Measurements from ENCODE around the gene NOL3. TPM values are rescaled to one million over a fixed set of nuclear protein-coding genes. Genes with fewer than 3 reads are reported as not detected.

NOL3 gene
- total and polyA plus RNA-seq, 2 of the 13 experiments (the other 11 are each of a cell fraction or from before 2014, with no cell fraction given), result 5.7 to 20.5 TPM

DNA sequence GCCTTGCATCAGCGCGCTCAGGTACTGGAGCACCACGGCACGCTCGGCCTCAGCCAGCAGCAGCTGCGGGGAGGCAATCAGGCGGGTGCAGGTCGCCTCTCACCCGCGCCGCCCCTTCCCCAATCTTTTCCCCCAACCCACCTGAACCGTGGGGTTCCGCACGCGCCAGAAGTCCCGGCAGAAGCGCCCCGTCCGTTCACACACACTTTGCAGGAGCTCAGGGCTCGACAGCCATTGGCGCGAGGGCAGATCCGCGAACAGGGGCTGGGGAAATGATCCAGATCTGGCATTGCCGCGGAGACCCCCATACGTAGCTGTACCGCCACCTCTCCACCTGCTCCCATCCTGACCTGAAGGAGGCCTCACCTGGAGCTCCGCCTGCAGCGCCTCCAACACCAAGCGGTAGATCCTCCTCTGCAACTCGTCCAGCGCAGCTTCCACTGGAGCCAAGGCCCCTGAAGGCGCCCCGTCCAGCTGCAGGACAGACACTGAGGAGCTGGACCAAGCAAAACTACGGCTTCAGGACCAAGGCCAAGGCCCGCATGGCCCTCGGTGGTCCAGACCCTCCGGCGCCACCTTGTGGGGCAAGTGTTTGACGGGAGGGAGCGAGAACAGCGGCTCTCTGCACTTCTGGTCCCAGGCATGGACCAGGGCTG, 14.8 kb downstream of the NOL3 start (continued):
- TF ChIP-seq ZNF33A (CRISPR knock-in tag; IDR thresholded peaks at IDR 0.05; ENCODE audit: borderline replicate concordance) (no peak; the same call in 1 of the 2 replicates), TBX3 (IDR thresholded peaks at IDR 0.05; ENCODE audit: borderline replicate concordance) (no peak), ZNF296 (CRISPR knock-in tag; conservative IDR thresholded peaks at IDR 0.05) (no peak), U2AF2 (IDR thresholded peaks at IDR 0.05; ENCODE audit: low read depth, low read length) (no peak), ZNF136 (CRISPR knock-in tag; IDR thresholded peaks at IDR 0.05; ENCODE audit: low read depth) (peak; percentile 96; the same call in 1 of the 2 replicates), YEATS2 (CRISPR knock-in tag; IDR thresholded peaks at IDR 0.05; ENCODE audit: borderline replicate concordance) (peak; percentile 87; the same call in 1 of the 2 replicates), CHCHD3 (CRISPR knock-in tag; IDR thresholded peaks at IDR 0.05) (peak; percentile 95), MED8 (CRISPR knock-in tag; IDR thresholded peaks at IDR 0.05; ENCODE audit: insufficient replicate concordance) (peak; percentile 80), ZMAT3 (CRISPR knock-in tag; conservative IDR thresholded peaks at IDR 0.05) (peak; percentile 96), FOXA3 (CRISPR knock-in tag; IDR thresholded peaks at IDR 0.05) (peak; percentile 59), ZBTB3 (CRISPR knock-in tag; IDR thresholded peaks at IDR 0.05; ENCODE audit: borderline replicate concordance, low read depth) (no peak), NFE2L2 (IDR thresholded peaks at IDR 0.05; ENCODE audit: low read length) (no peak), MAF1 (CRISPR knock-in tag; IDR thresholded peaks at IDR 0.05; ENCODE audit: borderline replicate concordance) (peak; percentile 84; the same call in 1 of the 2 replicates), GZF1 (CRISPR knock-in tag; IDR thresholded peaks at IDR 0.05) (peak; percentile 91; the same call in 1 of the 2 replicates), PAWR (CRISPR knock-in tag; IDR thresholded peaks at IDR 0.05; ENCODE audit: borderline replicate concordance) (no peak), ZNF547 (CRISPR knock-in tag; IDR thresholded peaks at IDR 0.05) (peak; percentile 74; the same call in 1 of the 2 replicates), RXRB (CRISPR knock-in tag; IDR thresholded peaks at IDR 0.05; ENCODE audit: borderline replicate concordance) (peak; percentile 84; the same call in 1 of the 2 replicates), ZBTB42 (CRISPR knock-in tag; IDR thresholded peaks at IDR 0.05) (no peak), GATAD1 (CRISPR knock-in tag; IDR thresholded peaks at IDR 0.05) (peak; percentile 80), ZNF20 (CRISPR knock-in tag; IDR thresholded peaks at IDR 0.05) (no peak)
- TF ChIP-seq, protein P1, sequence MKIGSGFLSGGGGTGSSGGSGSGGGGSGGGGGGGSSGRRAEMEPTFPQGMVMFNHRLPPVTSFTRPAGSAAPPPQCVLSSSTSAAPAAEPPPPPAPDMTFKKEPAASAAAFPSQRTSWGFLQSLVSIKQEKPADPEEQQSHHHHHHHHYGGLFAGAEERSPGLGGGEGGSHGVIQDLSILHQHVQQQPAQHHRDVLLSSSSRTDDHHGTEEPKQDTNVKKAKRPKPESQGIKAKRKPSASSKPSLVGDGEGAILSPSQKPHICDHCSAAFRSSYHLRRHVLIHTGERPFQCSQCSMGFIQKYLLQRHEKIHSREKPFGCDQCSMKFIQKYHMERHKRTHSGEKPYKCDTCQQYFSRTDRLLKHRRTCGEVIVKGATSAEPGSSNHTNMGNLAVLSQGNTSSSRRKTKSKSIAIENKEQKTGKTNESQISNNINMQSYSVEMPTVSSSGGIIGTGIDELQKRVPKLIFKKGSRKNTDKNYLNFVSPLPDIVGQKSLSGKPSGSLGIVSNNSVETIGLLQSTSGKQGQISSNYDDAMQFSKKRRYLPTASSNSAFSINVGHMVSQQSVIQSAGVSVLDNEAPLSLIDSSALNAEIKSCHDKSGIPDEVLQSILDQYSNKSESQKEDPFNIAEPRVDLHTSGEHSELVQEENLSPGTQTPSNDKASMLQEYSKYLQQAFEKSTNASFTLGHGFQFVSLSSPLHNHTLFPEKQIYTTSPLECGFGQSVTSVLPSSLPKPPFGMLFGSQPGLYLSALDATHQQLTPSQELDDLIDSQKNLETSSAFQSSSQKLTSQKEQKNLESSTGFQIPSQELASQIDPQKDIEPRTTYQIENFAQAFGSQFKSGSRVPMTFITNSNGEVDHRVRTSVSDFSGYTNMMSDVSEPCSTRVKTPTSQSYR (CRISPR knock-in tag; IDR thresholded peaks at IDR 0.05; ENCODE audit: borderline replicate concordance), result peak; percentile 68
- TF ChIP-seq, protein P2, sequence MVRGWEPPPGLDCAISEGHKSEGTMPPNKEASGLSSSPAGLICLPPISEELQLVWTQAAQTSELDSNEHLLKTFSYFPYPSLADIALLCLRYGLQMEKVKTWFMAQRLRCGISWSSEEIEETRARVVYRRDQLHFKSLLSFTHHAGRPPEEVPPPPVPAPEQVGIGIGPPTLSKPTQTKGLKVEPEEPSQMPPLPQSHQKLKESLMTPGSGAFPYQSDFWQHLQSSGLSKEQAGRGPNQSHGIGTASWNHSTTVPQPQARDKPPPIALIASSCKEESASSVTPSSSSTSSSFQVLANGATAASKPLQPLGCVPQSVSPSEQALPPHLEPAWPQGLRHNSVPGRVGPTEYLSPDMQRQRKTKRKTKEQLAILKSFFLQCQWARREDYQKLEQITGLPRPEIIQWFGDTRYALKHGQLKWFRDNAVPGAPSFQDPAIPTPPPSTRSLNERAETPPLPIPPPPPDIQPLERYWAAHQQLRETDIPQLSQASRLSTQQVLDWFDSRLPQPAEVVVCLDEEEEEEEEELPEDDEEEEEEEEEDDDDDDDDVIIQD (CRISPR knock-in tag; IDR thresholded peaks at IDR 0.05; ENCODE audit: low read depth), result 0 out of 2 replicates have a peak, but pooled peaks have one; percentile 34
- TF ChIP-seq, protein P3, sequence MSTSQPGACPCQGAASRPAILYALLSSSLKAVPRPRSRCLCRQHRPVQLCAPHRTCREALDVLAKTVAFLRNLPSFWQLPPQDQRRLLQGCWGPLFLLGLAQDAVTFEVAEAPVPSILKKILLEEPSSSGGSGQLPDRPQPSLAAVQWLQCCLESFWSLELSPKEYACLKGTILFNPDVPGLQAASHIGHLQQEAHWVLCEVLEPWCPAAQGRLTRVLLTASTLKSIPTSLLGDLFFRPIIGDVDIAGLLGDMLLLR (CRISPR knock-in tag; IDR thresholded peaks at IDR 0.05), result peak; percentile 98
- TF ChIP-seq, protein P4, sequence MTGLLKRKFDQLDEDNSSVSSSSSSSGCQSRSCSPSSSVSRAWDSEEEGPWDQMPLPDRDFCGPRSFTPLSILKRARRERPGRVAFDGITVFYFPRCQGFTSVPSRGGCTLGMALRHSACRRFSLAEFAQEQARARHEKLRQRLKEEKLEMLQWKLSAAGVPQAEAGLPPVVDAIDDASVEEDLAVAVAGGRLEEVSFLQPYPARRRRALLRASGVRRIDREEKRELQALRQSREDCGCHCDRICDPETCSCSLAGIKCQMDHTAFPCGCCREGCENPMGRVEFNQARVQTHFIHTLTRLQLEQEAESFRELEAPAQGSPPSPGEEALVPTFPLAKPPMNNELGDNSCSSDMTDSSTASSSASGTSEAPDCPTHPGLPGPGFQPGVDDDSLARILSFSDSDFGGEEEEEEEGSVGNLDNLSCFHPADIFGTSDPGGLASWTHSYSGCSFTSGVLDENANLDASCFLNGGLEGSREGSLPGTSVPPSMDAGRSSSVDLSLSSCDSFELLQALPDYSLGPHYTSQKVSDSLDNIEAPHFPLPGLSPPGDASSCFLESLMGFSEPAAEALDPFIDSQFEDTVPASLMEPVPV (CRISPR knock-in tag; IDR thresholded peaks at IDR 0.05), result 0 out of 2 replicates have a peak, but pooled peaks have one; percentile 8
